Gastroesophageal sphincter (tissue), 3 donors: Measurements from ENCODE around the gene MRPL49.

ENCODE experiments used
- POLR2A ChIP-seq, 2 donors: fragments of 450-650 bp; IDR thresholded peaks; one replicate each; pipeline ENCODE4 v1.6.1; 2017; ENCODE audit warnings: antibody characterized with exemption in 2 of 2, mild to moderate bottlenecking in 2 of 2, moderate library complexity in 1 of 2
- POLR2AphosphoS5 ChIP-seq: sonication (generic); formaldehyde crosslinking; IDR thresholded peaks from one replicate; pipeline ENCODE4 v1.6.1; 2017; ENCODE audit warnings: antibody characterized with exemption
- TF ChIP-seq, protein P1 (sequence below), 4 experiments: fragments of 200-600 bp in 2 of 4; fragments of 450-650 bp in 2 of 4; sonication (generic) in 1 of 4; IDR thresholded peaks; one replicate each; pipeline ENCODE4 v1.5.1; 2017 to 2019; ENCODE audit warnings: antibody characterized with exemption in 4 of 4, mild to moderate bottlenecking in 2 of 4, moderate library complexity in 2 of 4

DNA sequence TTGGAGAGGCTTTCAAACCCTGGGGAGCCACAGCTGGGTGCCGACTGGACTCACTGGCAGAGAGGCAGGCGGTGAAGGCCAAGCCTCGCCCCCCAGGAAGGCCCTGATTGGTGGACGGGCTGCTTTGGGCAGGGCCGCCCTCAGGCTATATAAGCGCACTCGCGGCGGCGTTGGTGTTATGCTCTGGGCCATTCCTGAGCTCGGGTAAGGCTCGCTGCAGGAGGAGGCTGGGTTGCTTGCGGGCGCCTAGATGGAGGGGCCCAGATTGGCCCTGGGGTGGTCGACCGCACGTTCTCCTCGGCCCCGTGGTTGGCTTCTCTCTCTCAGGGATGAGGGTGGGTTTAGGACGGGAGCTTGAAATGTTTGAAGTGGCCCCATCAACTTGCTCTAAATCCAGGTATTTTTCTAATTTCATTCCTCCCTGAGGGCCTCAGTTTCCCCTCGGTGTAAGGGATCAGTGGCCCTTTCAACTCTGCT, 48.0 kb downstream of the MRPL49 start, which contains the start of gene SPDYC:
- TF ChIP-seq, protein P1, sequence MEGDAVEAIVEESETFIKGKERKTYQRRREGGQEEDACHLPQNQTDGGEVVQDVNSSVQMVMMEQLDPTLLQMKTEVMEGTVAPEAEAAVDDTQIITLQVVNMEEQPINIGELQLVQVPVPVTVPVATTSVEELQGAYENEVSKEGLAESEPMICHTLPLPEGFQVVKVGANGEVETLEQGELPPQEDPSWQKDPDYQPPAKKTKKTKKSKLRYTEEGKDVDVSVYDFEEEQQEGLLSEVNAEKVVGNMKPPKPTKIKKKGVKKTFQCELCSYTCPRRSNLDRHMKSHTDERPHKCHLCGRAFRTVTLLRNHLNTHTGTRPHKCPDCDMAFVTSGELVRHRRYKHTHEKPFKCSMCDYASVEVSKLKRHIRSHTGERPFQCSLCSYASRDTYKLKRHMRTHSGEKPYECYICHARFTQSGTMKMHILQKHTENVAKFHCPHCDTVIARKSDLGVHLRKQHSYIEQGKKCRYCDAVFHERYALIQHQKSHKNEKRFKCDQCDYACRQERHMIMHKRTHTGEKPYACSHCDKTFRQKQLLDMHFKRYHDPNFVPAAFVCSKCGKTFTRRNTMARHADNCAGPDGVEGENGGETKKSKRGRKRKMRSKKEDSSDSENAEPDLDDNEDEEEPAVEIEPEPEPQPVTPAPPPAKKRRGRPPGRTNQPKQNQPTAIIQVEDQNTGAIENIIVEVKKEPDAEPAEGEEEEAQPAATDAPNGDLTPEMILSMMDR (IDR thresholded peaks at IDR 0.05), result no peak
- no peak for TF ChIP-seq POLR2A (IDR thresholded peaks at IDR 0.05)
- TF ChIP-seq POLR2AphosphoS5, result no peak
